ENCODE measurements around the gene FCRLB. TPM values are rescaled to one million over a fixed set of nuclear protein-coding genes. Genes with fewer than 3 reads are reported as not detected.
A peak's percentile ranks its signal among the peaks of the same experiment; 100 is the strongest.

The FCRLB gene
- total and polyA plus RNA-seq, 9 of the 15 experiments (the other 6 are each of a cell fraction or from before 2014, with no cell fraction given) = 0.20 to 4.6 (median 1.3) TPM

GRCh38 chr1:161726473-161727255 is 5.3 kb downstream of the FCRLB start:
- in situ Hi-C loops (cut with MboI) = no loop called here
- POLR2A ChIA-PET = interaction anchor here (0.6 to 2.6 kb wide), 13 partner anchors 12 to 401 kb away, joined by 3 to 19 read pairs (median 3); partner anchors contain the start of genes DUSP12 and FCRLA
- no TSS peak for BruUV-seq (replicated peaks)
- no peak; the same call in 1 of the 2 replicates for TF ChIP-seq FOXP1 (CRISPR knock-in tag; IDR thresholded peaks at IDR 0.05)
- TF ChIP-seq TBP (optimal IDR thresholded peaks at IDR 0.05; ENCODE audit: low read depth, low read length) = peak; percentile 70
- no peak for TF ChIP-seq CBFA2T2 (conservative IDR thresholded peaks at IDR 0.05)
- TF ChIP-seq NR3C1 (CRISPR knock-in tag; IDR thresholded peaks at IDR 0.05) = no peak
- TF ChIP-seq ETS2 (tag; IDR thresholded peaks at IDR 0.05; ENCODE audit: borderline replicate concordance, poor library complexity, severe bottlenecking) = no peak
- TF ChIP-seq CHAMP1 (IDR thresholded peaks at IDR 0.05) = no peak
- TF ChIP-seq RBM15 (IDR thresholded peaks at IDR 0.05; ENCODE audit: insufficient read depth, low read length) = no peak
- no peak for TF ChIP-seq HDGF (IDR thresholded peaks at IDR 0.05)
- 0 out of 2 replicates have a peak, but pooled peaks have one; percentile 53 for TF ChIP-seq ZNF609 (CRISPR knock-in tag; IDR thresholded peaks at IDR 0.05; ENCODE audit: borderline replicate concordance)
- peak; percentile 81 for TF ChIP-seq E2F5 (CRISPR knock-in tag; IDR thresholded peaks at IDR 0.05)
- peak; percentile 49; the same call in 1 of the 2 replicates for TF ChIP-seq ZNF76 (CRISPR knock-in tag; IDR thresholded peaks at IDR 0.05; ENCODE audit: borderline replicate concordance)
- 0 out of 2 replicates have a peak, but pooled peaks have one; percentile 25 for TF ChIP-seq ZFP1 (CRISPR knock-in tag; IDR thresholded peaks at IDR 0.05)
- TF ChIP-seq STAT5B (CRISPR knock-in tag; IDR thresholded peaks at IDR 0.05) = no peak
- TF ChIP-seq SIN3B (IDR thresholded peaks at IDR 0.05; ENCODE audit: low read depth) = peak; percentile 59; the same call in 1 of the 2 replicates

More at GRCh38 chr1:161726473-161727255, 5.3 kb downstream of the FCRLB start:
- FAIRE-seq = no peak
- Histone ChIP-seq H3K36me3 (ENCODE audit: control insufficient read depth, insufficient read depth, low read length) (no peaks in the 10 kb centered on the region), H3K4me1 (replicated peaks in 1 of 2; ENCODE audit: control insufficient read depth in 2 of 2, insufficient read depth in 2 of 2, low read length in 2 of 2) (peaks cover 38 to 55% of the 10 kb centered on the region in 2 experiments), H3K27ac (ENCODE audit: extremely low read depth, low read depth, low read length) (peak overlapping the region; percentile 94), H3K4me3 (peak overlapping the region; percentile 74), H3K9me3 (replicated peaks; ENCODE audit: control insufficient read depth, insufficient read depth, low read depth, low read length) (no peaks in the 10 kb centered on the region), H3K27me3 (ENCODE audit: control insufficient read depth in 2 of 2, insufficient read depth in 2 of 2, low read length in 2 of 2) (no peaks in the 10 kb centered on the region), H3K4me2 (ENCODE audit: insufficient read depth, low read length) (peak overlapping the region; percentile 91), H3K9me1 (ENCODE audit: control insufficient read depth, insufficient read depth, low read length) (no peaks in the 10 kb centered on the region), H3K9ac (ENCODE audit: insufficient read depth in 1 of 2, low read depth in 2 of 2, low read length in 2 of 2) (peak overlapping the region; percentile 92 to 99), H2AFZ (ENCODE audit: low read depth, low read length) (peak overlapping the region; percentile 84), H4K20me1 (replicated peaks; ENCODE audit: control insufficient read depth, insufficient read depth, low read length) (no peaks in the 10 kb centered on the region), H3K79me2 (ENCODE audit: control insufficient read depth, insufficient read depth, low read length) (peaks cover 24% of the 10 kb centered on the region)
- intact Hi-C loops (cut with micrococcal nuclease) = no loop called here
- peak; percentile 95 to 97 (median 96) for DNase-seq (ENCODE audit: extremely low read depth in 1 of 4, low spot score in 3 of 4)
- WGBS (ENCODE audit: insufficient coverage, low coverage, missing lambda C conversion rate) = 1% methylated on average over 37 of the region's 83 CpGs
- peak; percentile 85 for ATAC-seq
- CTCF ChIA-PET (ENCODE audit: low intra/inter-chr PET ratio) = no interaction called here

Measured in K562 (cell line).